GM21367 (cell line): ENCODE data around the gene KCNH2.

Experiments used
- ATAC-seq: cut with Tn5 transposase; IDR thresholded peaks from one replicate; pipeline ENCODE4 v1.9.1; 2021; ENCODE audit not compliant: unreplicated experiment

KCNH2 gene

GRCh38 chr7:150939052-150939451 is 39.1 kb downstream of the KCNH2 start:
- ATAC-seq = no peak

GRCh38 chr7:150938566-150938965 is 39.6 kb downstream of the KCNH2 start:
- ATAC-seq = no peak

- ATAC-seq = no peak
Observed at GRCh38 chr7:150937848-150938561, 40.1 kb downstream of the KCNH2 start.

GRCh38 chr7:150936018-150936417 is 42.1 kb downstream of the KCNH2 start:
- ATAC-seq = no peak

GRCh38 chr7:150935149-150935548 is 43.0 kb downstream of the KCNH2 start:
- no peak for ATAC-seq

GRCh38 chr7:150934045-150934766 is 43.9 kb downstream of the KCNH2 start:
- ATAC-seq = no peak

GRCh38 chr7:150931199-150931869 is 46.8 kb downstream of the KCNH2 start:
- no peak for ATAC-seq

- no peak for ATAC-seq
Observed at GRCh38 chr7:150928541-150928940, 49.6 kb downstream of the KCNH2 start.

- ATAC-seq = no peak
Observed at GRCh38 chr7:150927956-150928344, 50.2 kb downstream of the KCNH2 start.

GRCh38 chr7:150927157-150927955 is 50.8 kb downstream of the KCNH2 start:
- no peak for ATAC-seq

- no peak for ATAC-seq
Observed at GRCh38 chr7:150926066-150926465, 52.1 kb downstream of the KCNH2 start.

GRCh38 chr7:150924369-150924781 is 53.7 kb downstream of the KCNH2 start:
- no peak for ATAC-seq

- ATAC-seq = no peak
Observed at GRCh38 chr7:150923802-150924201, 54.3 kb downstream of the KCNH2 start.

GRCh38 chr7:150923196-150923595 is 54.9 kb downstream of the KCNH2 start:
- ATAC-seq = no peak

- ATAC-seq = no peak
Observed at GRCh38 chr7:150919160-150919559, 59.0 kb downstream of the KCNH2 start.

- no peak for ATAC-seq
Observed at GRCh38 chr7:150918378-150918777, 59.7 kb downstream of the KCNH2 start.

GRCh38 chr7:150917969-150918368 is 60.2 kb downstream of the KCNH2 start:
- no peak for ATAC-seq

- no peak for ATAC-seq
Observed at GRCh38 chr7:150916670-150917069, 61.5 kb downstream of the KCNH2 start.

GRCh38 chr7:150914966-150915365 is 63.2 kb downstream of the KCNH2 start:
- ATAC-seq = no peak

- ATAC-seq = no peak
Observed at GRCh38 chr7:150914196-150914595, 63.9 kb downstream of the KCNH2 start.

- no peak for ATAC-seq
Observed at GRCh38 chr7:150912427-150912826, 65.7 kb downstream of the KCNH2 start.
